ENCODE measurements around the gene HMGN4.

HMGN4 gene

DNA sequence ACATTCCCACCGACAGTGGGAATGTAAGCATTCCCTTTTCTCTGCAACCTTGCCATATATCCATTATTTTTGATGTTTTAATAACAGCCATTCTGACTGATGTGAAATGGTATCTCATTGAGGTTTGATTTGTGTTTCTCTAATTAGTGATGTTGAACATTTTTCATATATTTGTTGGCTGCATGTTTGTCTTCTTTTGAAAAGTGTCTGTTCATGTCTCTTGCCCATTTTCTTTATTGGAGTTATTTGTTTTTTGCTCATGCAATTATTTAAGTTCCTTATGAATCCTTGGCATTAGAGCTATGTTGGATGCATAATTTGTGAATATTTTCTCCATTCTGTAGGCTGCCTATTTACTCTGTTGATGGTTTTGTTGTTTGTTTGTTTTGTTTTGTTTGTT lies 40.6 kb downstream of the HMGN4 start:
- DNase-seq: no peak

DNA sequence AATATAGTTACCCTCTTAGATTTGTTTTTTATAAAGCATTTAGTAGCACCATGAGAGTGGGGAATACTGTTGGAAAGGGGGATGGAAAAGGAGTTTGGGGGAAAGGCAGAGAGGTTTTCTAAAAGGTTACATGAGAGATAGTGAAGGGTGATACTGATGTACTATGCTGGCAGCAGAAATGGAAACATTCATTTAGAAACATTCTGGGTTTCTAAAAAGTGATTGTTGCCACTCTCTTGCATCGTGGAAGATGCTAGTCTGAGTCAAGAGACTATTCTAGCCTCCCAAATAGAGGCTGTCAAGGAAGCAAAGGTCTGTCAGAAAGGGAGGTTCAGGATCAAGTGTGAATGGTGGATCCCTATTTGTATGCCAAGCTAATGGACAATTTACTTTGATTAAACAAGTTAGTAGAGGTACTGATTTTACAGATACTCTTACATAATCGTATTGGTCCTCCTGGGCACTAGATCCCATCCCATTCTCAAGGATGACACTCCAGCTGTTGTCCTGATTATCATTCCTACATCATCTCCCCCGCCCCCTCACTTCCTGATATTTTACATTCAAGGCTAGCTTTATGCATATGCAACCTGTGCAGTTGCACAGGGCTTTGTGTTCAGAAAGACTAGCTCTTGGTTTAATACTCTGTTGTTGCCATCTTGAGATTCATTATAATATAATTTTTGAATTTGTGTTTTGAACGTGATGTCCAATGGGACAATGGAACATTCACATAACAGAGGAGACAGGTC lies 43.2 kb downstream of the HMGN4 start:
- no peak for DNase-seq

DNA sequence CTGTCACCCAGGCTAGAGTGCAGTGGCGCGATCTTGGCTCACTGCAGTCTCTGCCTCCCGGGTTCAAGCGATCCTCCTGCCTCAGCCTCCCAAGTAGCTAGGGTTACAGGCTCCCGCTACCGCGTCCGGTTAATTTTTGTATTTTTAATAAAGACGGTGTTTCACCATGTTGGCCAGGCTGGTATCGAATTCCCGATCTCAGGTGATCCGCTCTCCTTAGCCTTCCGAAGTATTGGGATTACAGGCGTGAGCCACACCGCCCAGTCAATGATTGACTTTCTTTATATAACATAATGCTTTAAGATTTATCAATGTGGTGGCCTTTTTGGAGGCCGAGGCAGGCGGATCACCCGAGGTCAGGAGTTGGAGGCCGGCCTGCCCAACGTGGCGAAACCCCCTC lies 50.8 kb downstream of the HMGN4 start:
- DNase-seq: no peak

DNA sequence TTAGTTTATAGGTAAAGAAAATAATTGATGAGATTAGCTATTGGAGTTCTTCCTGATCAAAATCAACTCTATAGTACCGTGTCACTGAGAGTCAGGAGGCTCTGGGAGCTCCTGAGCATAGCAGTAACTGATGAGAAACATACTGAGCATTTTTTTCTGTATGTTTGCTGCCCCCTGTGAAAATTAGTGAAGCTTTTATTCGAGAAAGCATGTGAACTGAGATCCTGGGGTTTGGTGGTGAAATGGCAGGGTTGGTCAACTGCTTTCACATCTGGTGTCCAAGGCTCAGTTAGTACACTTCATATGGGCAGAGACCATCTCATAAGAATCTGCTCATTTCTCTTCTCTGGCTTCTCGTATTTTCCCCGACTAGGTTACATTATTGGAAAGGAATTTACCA lies 54.5 kb downstream of the HMGN4 start:
- DNase-seq: no peak

DNA sequence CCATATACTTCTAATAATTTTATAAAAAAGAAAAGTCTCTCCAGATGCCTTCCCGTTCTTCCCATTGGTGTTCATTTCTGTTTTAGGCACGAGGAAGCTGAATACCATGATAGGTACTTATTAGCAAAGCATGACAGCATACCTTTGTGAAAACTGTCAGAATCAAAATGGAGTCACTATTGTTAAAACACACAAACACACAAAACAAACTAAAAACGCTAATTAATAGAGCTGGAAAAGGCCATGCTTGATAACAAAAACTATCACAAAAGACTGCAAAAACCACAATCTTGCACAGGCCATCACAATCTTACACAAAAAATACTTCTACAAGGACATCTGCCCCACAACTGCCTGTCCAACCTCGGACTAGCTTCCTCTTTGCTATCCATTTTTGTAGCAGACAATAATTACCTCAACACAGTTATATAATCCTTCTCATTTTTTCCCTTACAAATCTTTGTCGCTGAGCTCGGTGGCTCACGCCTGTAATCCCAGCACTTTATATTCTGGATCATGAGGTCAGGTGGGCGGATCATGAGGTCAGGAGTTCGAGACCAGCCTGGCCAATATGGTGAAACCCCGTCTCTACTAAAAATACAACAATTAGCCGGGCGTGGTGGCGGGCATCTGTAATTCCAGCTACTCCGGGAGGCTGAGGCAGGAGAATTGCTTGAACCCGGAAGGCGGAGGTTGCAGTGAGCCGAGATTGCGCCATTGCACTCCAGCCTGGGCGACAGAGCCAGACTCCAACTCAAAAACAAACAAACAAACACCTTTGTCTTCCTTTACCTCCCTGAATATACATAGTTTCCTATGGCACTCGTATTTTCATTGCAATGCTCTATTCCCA lies 55.3 kb downstream of the HMGN4 start:
- DNase-seq: no peak

DNA sequence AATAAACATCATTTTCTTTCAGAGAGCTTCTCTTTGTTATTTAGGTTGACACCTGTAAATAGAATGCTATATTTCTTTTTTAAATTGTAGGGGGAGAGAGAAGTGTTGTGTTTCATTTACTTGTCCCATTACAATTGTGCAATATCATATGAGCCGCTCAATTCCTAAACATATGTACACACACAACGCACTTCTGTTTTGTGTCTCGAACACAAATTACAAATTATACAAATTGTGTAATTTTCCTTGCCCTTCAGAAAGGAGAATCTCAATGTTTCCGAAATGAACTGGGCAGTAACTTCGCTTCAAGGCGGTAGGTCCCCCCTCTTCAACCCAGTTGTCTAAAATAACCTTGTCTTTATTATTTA lies 55.9 kb downstream of the HMGN4 start:
- DNase-seq: no peak

DNA sequence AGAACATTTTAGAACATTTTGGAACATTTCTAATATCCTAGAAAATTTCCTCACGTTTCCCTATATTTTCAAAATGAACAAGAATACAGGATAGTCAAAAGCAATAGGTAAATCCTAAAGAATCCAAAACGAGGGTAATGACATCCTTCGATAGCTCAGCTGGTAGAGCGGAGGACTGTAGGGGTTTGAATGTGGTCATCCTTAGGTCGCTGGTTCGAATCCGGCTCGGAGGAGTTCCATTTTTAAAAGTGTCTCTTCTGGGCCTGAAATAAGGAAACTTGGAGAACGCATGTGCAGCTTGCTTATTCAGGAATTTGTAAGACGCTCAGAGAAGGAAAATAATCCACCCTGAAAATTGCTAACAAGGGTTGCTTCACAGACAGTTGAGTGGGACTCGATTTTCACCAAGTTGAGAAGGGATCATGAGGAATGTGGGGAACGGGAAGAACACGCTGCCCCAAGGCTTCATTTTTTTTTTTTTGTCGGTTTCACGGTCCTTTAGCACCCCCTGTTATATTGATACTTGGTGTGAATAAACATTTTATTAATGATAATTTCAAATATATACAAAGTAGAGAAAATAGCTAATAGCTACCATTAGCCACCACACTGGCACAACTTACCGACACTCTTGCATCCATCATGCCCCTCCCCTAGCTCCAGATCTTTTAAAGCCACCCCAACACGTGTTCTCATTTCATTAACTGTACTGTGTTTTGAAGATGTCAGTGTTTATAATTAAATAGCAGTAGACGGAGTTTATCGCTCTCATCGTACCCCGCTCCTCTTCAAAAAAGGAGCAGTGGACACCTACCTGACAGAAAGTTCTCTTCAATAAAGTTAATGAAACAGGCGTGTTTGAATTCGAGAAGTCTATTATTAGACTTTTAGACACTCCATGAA lies 56.8 kb downstream of the HMGN4 start:
- peak; percentile 39 for DNase-seq

DNA sequence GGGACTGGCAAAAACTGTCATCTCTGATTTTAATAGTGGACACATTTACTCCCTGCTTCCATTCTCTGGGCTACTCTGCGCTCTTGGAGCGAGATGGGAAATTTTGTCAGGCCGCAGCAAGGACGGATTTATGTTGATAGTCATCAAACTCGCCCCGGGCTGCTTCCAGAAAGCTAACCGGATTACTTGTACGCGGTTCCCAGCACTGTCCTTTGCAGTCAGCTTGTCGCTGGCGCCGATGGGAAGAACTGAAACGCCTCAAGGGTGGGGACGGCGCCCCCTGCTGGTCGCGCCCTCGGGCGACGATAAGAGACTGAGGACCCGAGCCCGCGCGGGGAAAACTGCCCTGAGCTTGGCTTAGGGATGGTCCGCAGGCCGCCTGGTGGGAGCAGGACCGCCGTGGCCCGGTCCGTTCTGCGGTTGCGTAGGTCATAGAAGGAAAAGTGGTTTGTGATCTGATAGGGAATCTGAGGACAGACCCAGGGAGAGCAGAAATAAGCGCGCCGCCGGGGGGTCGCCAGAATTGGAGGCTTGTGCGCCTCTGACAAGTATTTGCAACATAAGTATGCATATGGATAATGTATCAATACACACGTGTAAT lies 57.6 kb downstream of the HMGN4 start:
- peak; percentile 74 for DNase-seq

All from NCI-H1694 (cell line).